ENCODE data around the gene STX10.
A peak's percentile ranks its signal among the peaks of the same experiment; 100 is the strongest.
"Not testable (repeated sequence)": the region's sequence is repeated elsewhere in the genome, so short reads cannot be mapped to it uniquely, and the experiment has no call there.

Gene STX10, protein sequence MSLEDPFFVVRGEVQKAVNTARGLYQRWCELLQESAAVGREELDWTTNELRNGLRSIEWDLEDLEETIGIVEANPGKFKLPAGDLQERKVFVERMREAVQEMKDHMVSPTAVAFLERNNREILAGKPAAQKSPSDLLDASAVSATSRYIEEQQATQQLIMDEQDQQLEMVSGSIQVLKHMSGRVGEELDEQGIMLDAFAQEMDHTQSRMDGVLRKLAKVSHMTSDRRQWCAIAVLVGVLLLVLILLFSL

DNA sequence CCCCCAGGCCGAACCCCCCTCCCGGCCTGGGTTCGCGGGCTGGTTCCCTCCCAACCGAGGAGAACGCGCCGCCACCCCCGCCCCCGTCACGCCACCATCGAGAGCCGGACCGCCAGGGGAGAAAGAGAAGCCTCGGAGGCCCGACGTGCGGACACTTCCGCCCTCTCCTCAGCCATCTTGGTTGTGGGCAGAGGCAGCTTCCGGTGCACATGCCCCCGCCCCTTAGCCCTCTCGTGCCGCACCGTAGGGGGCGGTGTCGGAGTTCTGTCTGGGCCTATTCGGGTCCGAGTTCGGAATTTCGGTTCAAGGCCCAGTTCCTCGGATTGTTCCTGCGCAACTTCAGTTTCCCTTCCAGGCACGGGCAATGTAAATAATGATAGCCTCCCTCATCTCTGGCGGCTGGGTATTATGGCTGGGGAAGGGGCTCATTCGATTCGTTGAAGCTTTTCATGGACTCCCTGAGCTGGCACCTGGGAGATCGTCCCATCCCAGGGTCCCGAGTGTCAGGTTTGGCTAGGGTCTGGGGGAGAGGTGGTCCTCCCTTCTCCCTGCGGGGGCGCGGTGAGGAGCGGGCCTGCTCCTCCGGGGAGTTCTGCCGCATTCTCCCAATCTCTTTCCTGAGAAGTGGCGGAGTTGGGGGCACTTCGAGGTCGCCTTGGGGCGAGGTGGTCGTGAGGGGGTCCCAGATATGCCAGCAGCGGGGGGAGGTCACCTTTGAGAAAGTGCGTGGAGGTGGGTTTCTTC is at the start of gene STX10, which contains the start of gene IER2:
Gene STX10 (minus strand): TSS at position 189 of the 744 bp plus-strand sequence. CDS start 202 bp downstream, outside the sequence.
Gene IER2 (plus strand): TSS at position 225 of the 744 bp plus-strand sequence. CDS start 2,776 bp downstream, outside the sequence.
- peak; percentile 82 for DNase-seq

DNA sequence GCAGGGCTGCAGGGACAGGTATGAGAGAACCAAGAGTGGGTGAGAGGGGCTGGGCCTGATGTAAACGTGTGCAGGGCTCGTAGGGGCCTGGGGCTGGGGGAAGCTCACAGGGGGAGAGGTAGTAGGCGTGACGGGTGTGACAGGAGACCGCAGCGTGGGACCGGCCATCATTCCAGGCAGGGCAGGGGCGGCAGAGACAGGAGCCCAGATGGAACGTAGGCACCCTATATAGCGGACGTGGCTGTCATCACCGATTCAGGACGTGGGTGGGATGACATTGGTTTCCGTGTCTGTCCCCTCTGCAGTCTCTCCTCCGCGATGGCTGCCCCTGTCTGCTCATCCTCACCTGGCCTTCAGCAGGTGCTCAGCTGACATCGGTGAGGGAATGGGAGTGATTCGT is 48.5 kb upstream of the STX10 start:
- no peak for DNase-seq

DNA sequence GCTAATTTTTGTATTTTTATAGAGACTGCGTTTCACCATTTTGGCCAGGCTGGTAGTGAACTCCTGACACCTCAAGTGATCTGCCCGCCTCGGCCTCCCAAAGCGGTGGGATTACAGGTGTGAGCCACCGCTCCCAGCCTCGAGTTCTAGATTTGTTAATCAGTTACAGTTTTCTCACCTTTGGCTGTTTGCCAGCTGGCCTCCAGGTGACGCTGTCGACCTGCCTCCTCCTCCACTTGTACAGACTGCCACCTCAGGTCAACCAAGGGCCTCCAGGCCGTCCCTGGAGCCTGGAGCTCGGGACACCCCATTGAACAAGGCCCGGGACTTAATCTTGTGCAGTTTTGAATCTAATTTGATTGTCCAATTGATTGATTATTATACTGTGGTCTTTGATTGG is 45.5 kb upstream of the STX10 start:
- DNase-seq = no peak

DNA sequence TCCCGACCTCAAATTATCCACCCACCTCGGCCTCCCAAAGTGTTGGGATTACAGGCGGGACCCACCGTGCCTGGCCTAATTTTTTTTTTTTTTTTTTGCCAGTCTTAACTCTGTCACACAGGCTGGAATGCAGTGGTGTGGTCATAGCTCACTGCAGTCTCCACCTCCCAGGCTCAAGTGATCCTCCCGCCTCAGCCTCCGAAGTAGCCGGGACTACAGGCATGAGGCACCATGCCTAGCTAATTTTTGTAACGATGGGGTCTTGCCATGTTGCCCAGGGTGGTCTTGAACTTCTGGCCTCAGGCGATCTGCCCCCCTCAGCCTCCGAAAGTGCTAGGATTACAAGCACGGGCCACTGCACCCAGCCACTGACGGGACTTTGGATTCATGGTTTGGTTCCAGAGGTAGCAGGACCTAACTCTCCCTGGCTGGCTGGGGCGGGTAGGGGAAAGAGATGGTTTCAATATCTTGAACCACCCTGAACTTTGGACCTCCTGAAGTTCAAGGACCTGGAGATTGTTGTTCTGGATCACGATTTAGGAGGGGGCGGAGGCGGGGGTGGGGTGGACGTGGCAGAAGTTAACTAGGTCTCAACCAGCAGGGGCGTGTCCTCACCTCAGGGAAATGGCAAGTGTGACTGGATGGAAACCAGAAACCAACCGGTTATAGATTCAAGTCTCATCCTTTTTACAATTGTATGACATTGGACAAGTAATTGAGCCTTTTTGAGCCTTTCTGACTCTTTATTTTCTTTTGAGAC is 40.8 kb upstream of the STX10 start:
- DNase-seq = no peak

DNA sequence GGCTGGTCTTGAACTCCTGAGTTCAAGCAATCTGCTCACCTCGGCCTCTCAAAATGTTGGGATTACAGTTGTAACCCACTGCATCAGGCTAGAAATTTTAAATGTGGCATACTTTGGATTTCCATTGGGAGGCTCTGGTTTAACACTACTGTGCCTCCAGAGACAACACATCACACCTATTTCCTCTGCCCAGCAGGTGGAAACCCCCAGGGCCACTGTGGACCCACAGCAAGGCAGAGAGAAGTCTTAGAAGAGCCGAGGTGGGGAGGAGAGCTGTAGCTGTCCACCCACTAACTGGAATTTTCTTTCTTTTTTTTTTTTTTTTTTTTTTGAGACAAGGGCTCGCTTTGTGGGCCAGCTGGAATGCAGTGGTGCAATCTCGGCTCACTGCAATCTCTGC is 39.4 kb upstream of the STX10 start:
- DNase-seq = no peak

DNA sequence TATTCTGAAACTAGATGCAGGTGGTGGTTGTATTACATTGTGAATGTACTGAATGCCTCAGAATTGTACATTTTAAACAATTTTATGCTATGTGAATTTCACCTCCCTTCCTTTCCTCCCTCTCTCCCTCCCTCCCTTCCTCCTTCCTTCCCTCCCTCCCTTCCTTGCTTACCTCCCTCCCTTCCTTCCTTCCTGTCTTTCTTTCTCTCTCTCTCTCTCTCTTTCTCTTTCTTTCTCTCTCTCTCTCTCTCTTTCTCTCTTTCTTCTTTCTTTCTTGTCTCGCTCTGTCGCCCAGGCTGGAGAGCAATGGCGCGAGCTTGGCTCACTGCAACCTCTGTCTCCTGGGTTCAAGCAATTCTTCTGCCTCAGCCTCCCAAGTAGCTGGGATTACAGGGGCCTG is 37.2 kb upstream of the STX10 start:
- DNase-seq = no peak

DNA sequence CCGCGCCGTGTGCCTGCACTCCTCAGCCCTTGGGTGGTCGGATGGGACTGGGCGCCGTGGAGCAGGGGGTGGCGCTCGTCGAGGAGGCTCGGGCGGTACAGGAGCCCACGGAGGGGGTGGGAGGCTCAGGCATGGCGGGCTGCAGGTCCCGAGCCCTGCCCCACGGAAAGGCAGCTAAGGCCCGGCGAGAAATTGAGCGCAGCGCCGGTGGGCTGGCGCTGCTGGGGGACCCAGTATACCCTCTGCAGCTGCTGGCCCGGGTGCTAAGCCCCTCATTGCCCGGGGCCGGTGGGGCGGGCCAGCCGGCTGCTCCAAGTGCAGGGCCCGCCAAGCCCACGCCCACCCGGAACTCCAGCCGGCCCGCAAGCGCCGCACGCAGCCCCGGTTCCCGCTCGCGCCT is 36.5 kb upstream of the STX10 start:
- DNase-seq = not testable (repeated sequence)

DNA sequence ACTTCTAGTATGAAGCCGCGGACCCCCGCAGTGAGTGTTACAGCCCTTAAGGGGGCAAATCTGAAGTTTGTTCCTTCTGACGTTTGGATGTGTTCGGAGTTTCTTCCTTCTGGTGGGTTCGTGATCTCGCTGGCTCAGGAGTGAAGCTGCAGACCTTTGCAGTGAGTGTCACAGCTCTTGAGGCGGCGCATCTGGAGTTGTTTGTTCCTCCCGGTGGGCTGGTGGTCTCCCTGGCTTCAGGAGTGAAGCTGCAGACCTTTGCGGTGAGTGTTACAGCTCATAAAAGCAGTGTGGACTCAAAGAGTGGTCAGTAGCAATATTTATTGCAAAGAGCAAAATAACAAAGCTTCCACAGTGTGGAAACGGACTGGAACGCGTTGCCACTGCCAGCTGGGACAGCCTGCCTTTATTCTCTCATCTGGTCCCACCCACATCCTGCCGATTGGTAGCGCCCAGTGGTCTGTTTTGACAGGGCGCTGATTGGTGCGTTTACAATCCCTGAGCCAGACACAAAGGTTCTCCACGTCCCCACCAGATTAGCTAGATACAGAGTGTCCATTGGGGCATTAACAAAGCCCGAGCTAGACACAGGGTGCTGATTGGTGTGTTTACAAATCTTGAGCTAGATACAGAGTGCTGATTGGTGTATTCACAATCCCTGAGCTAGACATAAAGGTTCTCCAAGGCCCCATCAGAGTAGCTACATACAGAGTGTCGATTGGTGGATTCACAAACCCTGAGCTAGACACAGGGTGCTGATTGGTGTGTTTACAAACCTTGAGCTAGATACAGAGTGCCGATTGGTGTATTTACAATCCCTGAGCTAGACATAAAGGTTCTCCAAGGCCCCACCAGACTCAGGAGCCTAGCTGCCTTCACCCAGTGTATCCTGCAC is 35.8 kb upstream of the STX10 start:
- DNase-seq = not testable (repeated sequence)

DNA sequence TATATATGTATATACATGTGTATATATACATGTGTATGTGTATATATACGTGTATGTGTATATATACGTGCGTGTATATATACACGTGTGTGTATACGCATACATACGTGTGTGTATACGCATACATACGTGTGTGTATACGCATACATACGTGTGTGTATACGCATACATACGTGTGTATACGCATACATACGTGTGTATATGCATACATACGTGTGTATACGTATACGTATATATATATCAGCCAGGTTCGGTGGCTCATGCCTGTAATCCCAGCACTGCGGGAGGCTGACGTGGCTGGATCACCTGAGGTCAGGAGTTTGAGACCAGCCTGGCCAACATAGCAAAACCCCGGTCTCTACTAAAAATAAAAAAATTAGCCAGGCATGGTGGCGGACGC is 34.8 kb upstream of the STX10 start:
- DNase-seq = not testable (repeated sequence)

DNA sequence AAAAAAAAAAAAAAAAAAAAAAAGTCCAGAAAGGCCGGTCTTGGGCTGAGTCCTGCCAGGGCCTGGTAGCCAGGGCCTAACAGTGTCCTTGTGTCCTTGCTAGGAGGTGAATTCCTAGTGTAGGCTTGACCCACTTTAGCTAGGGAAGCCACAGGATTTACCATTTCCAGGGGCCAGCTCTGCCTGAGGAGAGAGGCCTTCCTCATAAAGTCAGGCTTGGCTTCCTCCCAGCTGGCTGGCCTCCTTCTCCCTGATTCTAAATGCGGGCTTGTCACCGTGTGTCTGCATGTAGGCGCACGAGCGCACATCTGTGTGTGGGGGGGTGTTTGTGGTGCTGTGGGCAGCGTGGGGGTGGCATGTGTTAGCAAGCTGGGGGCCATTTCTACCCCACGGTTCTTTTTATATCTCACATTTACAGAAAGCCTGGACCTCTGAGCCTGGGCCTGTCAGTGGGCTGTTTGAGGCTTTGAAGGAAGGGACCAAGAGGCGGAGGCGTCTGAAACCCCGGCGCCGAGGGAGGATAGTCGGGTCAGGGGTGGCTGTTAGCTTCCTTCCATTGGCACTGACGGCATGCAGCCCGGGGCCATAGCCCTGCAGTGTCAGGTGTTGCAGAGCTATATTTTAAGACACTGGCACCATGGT is 31.7 kb upstream of the STX10 start:
- DNase-seq = no peak

DNA sequence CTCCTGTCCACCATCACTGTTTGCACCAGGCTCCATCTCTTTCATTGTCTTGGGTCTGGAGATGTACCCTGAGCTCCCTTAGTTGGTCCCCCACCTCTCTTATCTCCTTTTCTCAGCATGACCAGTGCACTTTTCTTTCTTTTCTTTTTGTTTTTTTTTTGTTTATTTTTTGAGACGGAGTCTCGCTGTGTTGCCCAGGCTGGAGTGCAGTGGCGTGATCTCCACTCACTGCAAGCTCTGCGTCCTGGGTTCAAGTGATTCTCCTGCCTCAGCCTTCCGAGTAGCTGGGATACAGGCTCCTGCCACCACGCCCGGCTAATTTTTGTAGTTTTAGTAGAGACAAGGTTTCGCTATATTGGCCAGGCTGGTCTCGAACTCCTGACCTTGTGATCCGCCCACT is 28.1 kb upstream of the STX10 start:
- not testable (repeated sequence) for DNase-seq

DNA sequence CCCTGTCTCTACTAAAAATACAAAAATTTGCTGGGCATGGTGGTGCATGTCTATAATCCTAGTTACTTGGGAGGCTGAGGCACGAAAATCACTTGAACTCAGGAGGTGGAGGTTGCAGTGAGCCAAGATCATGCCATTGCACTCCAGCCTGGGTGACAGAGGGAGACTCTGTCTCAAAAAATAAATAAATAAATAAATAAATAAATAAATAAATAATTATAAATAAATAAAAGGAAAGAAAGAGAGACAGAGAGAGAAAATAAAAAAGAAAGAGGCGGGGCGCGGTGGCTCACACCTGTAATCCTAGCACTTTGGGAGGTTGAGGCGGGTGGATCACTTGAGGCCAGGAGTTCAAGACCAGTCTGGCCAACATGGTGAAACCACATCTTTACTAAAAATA is 27.4 kb upstream of the STX10 start:
- not testable (repeated sequence) for DNase-seq

DNA sequence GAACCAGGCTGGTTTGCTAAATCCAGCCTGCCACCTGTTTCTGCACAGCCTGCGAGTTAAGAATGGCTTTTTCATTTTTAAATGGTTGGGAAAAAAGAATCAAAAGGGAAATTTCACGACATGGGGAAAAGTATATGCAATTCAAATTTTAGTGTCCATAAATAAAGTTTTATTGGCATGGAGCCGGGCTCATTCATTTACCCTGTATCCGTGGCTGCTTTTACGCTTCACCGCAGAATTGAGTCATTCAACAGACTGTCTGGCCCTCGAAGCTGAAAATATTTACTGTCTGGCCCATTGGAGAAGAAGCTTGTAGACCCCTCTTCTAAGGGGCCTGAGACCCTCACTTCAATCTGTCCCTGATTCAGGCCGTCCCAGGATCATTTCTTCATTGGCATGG is 26.2 kb upstream of the STX10 start:
- no peak for DNase-seq

DNA sequence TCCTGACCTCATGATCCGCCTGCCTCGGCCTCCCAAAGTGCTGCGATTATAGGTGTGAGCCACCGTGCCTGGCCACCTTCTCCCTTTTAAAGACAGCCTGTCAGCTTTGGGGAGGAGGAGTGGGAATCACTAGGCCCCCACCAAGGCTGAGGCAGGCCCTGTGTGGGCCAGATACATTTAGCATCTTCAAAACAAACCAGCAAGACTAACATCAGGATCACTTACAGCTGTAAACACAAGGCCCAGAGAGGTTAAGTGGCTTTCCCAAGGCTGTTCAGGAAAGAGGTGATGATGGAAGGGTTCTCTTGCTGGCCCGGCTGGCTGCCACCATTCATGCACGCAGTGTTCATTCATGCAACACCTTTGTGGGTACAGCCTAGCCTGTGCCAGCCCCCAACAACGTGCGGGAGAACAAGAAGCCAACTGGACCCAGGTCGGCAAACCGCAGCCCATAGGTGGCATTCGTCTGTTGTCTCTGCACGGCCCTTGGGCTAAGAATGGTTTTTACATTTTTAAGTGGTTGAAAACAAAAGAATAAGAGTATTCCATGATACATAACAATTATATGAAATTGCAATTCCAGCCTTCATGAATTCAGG is 23.1 kb upstream of the STX10 start:
- no peak for DNase-seq

DNA sequence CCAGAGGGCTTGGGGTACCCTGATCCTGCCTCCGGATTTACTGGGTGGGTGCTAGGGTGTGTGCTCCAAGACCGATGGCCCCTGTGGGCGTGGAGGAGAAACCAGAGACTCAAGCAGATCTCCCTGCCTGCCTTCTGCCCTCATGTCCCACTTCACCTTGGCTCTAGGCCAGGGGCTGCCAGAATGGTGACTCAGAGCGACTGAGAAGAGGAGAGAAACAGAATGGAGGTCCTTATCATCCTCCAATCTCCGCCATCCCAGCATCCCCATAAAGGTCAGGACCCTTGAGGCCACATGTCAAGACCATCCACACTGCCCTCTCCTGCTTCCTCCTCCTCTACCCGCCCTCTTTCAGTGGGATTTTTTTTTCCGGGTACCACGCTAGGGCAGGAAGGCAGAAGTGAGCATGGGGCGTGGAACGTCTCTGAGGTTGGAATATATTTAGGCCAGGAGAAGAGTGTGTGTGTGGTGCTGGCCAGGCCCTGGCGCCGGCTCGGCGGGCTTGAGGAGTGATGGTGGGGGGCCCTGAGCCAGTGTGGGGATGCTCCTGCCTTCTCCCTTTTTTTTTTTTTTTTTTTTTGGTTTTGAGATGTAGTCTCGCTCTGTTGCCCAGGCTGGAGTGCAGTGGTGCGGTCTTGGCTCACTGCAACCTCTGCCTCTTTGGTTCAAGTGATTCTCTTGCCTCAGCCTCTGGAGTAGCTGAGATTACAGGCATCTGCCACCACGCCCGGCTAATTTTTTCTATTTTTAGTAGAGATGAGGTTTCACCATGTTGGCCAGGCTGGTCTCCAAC is 22.4 kb upstream of the STX10 start:
- DNase-seq = no peak

DNA sequence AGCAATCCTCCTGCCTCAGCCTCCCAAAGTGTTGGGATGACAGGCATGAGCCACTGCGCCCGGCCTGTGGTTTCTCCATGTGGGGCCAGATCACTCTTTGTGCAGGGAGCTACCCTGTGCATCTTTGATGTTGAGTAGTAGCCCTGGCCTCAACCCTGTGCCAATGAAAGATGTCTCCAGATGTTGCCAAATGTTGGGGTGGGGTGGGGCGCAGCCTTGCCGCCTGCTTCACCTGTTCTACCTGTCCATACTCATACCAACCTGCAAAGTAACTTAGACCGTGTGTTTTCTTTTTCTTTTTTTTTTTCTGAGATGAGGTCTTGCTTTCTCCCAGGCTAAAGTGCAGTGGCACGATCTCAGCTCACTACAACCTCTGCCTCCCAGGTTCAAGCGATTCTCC is 21.0 kb upstream of the STX10 start:
- no peak for DNase-seq

DNA sequence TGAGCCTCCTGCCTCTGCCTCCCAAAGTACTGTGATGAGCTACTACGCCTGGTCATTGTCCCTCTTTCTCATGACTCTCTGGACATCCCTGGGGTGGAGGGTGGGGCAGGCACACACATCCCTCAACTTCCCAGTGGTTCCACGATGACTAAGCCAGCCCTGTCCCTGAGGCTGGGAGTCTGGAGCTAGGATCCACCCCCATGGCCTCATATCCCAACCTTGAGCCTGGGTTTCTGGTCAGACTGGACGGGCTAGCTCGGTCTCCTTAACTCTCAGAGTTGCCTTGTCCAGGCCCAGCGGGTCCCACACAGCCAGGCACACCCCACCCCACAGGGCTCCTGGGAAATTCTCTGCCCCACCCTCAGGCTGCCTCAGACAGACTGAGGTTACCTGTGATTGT is 19.6 kb upstream of the STX10 start:
- DNase-seq = no peak

DNA sequence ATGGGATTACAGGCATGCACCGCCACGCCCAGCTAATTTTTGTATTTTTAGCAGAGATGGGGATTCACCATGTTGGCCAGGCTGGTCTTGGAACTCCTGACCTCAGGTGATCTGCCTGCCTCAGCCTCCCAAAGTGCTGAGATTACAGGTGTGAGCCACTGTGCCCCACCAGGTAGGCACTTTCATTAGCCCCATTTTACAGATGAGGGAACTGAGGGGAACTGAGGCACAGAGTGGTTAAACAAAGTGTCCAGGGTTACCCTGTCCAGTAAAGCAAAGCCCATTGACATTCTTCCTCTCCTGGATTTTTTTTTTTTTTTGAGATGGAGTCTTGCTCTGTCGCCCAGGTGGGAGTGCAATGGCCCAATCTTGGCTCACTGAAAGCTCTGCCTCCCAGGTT is 16.0 kb upstream of the STX10 start:
- DNase-seq = not testable (repeated sequence)

DNA sequence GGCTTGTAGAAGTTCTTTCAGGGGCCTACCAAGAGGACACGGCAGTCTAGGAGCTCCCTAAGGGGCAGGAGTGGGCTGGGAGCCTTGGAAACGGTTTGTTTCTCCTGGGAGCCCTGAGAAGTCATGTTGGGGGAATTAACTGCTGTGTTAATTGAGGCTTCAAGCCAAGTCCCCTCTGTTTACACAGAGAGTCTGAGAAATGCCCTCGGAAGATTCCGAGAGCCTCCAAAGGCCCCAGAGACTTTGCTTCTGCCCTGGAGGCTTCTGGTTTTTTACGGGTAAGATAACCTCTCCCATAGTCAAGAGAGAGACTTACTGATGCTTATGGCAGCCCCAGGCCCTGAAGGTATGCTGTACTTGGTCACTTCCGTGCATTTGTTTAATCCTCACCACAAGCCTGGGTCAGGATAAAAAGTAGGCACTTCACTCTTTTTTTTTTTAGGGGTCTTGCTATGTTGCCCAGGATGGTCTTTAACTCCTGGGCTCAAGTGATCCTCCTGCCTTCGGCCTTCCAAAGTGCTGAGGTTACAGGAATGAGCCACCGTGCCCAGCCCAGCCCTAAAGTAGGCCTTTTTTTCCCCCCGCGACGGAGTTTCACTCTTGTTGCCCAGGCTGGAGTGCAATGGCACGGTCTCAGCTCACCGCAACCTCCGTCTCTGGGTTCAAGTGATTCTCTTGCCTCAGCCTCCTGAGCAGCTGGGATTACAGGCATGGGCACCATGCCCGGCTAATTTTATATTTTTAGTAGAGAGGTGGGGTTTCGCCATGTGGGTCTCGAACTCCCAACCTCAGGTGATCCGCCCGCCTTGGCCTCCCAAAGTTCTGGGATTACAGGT is 15.2 kb upstream of the STX10 start:
- no peak for DNase-seq

Data from NCI-H1048 (cell line).